AG09319 (cell line): ENCODE results near the gene TASP1.

Source experiments
- DNase-seq: peaks from one replicate; pipeline ENCODE4 v3.0.0-alpha.2; 2010; ENCODE audit warnings: low read depth; ENCODE audit errors: extremely low read depth
- TF ChIP-seq, protein P1 (sequence below): IDR thresholded peaks from 2 replicates; pipeline ENCODE4 v1.5.1; 2011; ENCODE audit warnings: low read depth, mild to moderate bottlenecking, inconsistent platforms, low read length, moderate library complexity

TASP1 gene

DNA sequence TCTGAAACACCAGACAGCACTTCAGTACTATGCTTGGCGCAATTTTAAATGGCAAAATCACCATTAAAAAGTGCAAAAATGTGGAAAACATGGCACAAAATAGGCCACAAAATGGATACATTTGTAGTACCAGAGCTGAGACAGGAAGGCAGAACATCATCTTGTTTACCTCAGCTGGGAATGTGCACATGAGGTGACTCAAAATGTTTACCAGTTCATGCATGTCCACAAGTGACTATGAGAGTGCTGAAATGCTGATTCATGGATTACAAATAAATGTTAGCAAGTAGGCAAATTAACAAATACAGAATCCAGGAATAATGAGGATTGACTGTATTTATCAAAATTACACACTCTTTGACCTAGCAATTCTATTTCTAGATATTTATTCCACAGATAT is 216.1 kb downstream of the TASP1 start:
- TF ChIP-seq, protein P1, sequence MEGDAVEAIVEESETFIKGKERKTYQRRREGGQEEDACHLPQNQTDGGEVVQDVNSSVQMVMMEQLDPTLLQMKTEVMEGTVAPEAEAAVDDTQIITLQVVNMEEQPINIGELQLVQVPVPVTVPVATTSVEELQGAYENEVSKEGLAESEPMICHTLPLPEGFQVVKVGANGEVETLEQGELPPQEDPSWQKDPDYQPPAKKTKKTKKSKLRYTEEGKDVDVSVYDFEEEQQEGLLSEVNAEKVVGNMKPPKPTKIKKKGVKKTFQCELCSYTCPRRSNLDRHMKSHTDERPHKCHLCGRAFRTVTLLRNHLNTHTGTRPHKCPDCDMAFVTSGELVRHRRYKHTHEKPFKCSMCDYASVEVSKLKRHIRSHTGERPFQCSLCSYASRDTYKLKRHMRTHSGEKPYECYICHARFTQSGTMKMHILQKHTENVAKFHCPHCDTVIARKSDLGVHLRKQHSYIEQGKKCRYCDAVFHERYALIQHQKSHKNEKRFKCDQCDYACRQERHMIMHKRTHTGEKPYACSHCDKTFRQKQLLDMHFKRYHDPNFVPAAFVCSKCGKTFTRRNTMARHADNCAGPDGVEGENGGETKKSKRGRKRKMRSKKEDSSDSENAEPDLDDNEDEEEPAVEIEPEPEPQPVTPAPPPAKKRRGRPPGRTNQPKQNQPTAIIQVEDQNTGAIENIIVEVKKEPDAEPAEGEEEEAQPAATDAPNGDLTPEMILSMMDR, result no peak
- no peak for DNase-seq

DNA sequence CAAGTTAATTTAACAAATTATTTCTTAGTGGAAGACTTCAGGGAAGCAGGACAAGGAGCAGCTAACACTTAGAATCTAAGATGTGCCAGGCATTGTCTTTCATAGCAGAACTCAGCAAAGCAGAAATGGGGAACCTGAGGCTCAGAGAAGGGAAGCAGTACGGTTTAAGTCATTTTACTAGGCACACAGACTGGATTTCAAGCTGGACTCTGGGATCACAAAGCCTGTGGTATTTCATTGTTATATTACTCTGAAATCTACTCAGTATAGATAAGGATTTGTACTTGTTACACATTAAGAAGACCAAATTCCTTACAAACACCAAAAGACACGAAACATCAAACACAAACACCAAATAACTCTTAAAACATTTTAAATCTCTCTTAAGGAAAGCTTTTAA is 218.1 kb downstream of the TASP1 start:
- TF ChIP-seq, protein P1, result no peak
- no peak for DNase-seq

DNA sequence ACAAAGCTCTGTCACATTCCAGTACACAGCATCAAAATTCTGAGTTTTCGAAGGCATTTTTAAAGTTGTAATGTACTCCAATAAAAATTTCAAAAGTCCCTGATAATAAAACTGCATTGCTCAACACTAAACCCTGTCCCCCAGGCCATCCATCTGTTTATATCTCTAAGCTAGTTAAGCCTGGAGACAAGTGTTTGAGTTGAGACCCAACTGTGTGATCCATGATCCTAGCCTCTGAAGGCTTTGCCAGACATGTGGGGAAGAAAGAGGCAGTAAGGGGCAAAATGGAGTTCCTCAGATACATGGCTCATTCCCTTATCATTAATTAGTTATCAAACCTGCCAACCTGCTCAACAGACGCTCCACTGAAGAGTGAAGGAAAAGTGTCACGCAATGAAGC is 219.3 kb downstream of the TASP1 start:
- no peak for DNase-seq
- TF ChIP-seq, protein P1, result no peak

DNA sequence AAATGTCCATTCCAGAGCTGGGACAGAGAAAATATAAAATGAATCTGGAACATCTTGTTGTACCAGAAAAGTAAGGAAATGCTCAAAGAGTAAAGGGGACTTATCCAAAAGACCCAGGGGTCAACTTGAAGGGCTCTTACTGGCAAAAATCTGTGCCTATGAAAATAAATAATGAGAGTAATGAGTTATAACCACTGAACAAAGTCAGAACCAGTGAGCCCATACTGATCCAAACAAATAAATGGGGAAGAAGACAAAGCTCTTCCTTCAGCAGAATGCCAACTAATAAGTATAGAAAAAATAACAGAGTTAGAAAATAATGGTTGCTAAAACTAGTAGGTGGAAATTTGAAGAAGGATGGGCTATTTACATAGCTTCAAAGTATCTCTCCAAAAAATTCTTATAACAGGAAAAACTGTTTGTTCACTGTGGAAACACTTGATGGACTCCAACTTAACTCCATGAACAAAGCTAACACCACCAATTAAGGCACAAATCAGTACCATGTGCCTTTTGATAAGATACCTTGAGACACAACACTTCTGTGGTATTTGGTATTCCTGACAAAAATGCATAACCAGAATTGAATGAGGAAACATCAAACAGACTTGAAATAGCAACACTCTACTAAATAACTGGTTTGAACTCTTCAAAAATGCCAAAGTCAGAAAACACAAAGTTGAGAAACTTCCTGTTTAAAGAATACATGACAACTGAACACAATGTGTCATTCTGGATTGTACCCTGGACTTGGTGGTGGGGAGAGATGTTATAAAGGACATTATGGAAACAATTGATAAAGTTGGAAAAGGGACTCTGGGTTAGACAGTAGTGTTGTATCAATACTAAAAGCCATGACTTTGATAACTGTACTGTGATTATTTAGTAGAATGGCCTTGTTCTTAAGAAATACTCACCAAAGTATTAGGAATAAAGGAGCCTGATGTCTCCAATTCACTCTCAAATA is 220.2 kb downstream of the TASP1 start:
- TF ChIP-seq, protein P1, result no peak
- DNase-seq, result no peak

DNA sequence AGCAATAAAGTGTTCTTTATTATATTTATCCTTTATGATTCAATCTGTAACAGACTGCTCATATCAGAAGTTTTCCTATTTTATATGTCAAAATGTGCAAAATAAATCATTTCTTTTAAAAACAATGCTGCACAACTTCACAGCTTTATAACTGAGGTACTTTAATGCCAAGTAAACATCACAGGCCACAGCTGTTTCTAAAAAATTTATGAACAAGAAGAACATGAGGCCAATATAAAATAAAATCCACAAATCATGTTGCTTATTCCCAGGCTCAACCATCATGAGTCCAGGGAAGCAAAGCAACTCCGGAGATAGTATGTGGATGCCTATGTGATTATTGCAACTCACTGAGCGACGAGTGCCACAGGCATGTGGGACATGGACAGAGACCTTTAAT is 222.2 kb downstream of the TASP1 start:
- DNase-seq, result no peak
- TF ChIP-seq, protein P1, result no peak

DNA sequence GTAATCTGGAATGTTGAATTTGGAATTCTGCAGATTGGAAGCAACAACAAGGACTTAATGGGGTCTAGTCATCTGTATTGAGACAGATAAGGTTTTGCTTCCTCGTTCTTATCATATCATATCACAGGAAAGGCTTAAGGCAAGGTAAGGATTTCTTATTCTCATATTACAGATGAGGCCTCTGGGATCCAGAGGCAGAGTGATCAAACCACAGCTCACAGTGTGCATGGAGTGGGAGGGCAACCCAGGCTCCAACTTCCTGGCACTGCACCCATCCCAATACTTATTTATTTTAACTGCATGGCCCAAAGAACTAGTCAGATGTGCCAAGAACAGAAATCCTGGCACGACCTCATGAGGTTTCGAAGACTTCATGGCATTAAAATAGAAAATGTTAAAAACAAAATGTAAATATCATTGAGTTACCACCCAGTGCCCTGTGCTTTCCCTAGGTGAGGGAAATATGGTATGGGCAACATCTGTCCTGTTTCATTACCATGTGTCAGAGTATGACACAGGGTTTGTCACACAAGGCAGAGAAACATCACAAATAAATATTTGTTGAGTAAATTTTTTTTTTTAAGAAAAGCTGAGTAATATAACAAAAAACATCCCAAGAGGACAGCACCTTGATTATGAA is 225.8 kb downstream of the TASP1 start:
- TF ChIP-seq, protein P1, result no peak
- DNase-seq, result no peak

DNA sequence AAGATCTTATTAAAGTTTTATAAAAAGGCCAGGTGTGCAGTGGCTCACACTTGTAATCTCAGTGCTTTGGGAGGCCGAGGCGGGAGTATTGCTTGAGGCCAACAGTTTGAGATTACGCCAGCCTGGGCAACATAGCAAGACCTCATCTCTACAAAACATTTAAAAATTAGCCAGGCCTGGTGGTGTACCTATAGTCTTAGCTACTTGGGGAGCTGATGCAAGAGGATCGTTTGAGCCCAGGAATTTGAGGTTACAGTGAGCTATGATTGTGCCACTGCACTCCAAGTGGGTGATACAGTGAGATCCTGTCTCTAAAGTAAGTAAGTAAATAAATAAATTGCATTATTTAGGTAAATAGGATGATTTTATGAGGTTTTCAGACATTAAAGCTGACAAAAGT is 234.4 kb downstream of the TASP1 start:
- TF ChIP-seq, protein P1, result no peak
- DNase-seq, result no peak
